ENCODE measurements around the gene GIN1.
"Not testable (repeated sequence)": the region's sequence is repeated elsewhere in the genome, so short reads cannot be mapped to it uniquely, and the experiment has no call there.

Gene GIN1

DNA sequence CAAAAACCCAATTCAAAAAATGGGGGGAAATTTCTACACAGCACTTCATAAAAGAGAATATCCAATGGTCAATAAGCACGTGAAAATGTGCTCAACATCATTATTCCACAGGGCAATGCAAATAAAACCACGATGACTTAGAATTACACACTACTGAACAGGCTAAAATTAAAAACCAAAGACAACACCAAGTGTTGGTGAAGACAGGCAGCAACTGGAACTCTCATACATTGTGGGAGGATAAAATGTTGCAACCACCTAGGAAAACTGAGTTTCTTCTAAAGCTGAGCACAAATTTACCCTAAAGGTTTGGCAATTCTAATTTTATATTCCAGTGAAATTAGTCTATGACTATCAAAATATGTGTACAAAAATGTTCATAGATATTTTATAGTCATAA lies 9.5 kb downstream of the GIN1 start:
- DNase-seq (ENCODE audit: low read depth in 1 of 2, low spot score in 1 of 2), result no peak

GRCh38 chr5:103109277-103109676 lies 10.7 kb downstream of the GIN1 start:
- DNase-seq (ENCODE audit: low read depth in 1 of 2, low spot score in 1 of 2), result no peak

- DNase-seq (ENCODE audit: low read depth in 1 of 2, low spot score in 1 of 2), result no peak
Measured at GRCh38 chr5:103108086-103108485, 11.9 kb downstream of the GIN1 start.

- no peak for DNase-seq (ENCODE audit: low read depth in 1 of 2, low spot score in 1 of 2)
Measured at GRCh38 chr5:103102234-103102633, 17.7 kb downstream of the GIN1 start.

DNA sequence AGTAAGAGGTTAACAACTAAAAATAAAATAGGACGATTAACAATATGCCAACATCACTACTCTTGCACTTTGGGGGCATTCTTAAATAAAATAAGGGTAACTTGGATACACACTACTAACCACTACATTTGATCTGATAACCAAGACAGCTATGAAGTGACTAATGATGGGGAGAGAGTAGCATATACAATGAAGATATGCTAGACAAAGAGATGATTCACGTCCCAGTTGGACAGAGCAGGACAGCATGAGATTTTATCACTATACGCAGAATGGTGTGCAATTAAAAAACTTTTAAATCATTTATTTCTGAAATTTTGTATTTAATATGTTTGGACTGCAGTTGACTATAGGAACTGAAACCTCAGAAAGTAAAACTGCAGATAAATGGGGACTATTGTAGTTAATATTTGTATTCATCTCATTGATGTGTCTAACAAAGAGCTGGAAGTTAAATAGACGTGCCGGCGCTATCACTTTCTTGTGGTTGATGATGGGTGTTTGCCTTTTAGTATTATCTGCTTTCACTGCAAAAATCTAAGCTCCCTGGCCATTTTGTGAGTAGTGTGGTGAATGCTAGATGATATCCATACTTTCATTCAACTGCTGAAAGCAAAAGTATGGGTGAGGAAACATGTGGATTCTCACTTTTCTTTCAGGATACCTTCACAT lies 18.7 kb downstream of the GIN1 start:
- no peak for DNase-seq (ENCODE audit: low read depth in 1 of 2, low spot score in 1 of 2)

DNA sequence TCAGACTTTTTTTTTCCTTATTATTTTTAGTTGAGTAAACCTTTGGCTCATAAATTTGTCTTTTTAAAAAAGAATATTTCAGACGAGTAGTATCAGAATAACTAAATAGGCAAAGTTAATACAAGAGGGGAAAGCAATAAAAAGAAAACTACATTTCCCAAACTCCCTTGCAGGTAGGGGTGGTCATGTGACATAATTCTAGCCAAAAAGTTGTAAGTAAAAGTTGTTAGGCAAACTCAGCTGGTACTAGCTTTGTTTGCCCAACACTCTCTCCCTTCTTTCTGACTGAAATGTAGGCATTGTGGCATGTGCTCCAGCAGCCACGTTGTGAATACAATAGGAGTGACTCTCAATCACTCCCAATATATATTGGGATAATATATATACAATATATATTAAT lies 20.9 kb downstream of the GIN1 start:
- no peak for DNase-seq (ENCODE audit: low read depth in 1 of 2, low spot score in 1 of 2)

DNA sequence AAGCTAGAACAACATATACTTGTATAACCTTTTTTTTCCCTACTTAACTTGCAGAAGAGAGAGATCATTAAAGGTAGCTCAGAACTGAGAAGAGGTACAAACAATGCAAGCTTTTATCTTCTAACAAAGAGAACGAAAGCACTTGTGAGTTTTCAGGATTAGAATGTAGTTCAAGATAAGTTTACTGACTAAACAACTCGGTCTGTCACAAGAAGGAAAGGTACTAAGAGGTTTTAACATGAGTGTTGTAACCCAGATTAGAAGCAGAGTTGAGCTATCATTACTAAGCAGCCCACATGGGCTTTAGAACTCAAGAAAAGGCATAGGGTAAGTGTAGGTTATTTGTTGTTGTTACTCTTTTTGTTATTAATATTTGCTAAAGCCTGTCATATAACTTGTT lies 25.2 kb downstream of the GIN1 start:
- DNase-seq (ENCODE audit: low read depth in 1 of 2, low spot score in 1 of 2), result no peak

DNA sequence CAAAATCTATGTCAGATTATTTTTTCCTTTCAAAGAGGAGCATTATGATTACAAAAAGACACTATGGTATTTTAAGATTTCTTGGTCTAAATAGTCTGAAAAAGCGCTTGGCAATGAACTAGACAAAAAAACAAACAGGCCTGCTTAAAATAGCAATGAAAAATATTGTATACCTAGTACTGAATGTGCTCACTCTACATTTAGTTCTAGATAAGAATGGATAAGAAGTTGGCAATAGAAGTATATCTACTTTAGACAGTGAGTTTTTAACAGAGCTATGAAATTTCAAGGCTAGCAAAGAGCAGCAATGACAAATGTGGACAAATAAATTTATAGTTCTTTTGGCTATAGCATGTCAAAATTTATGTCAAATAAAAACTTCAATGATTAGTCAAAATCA lies 26.2 kb downstream of the GIN1 start:
- no peak for DNase-seq (ENCODE audit: low read depth in 1 of 2, low spot score in 1 of 2)

GRCh38 chr5:103092676-103093075 lies 27.3 kb downstream of the GIN1 start:
- DNase-seq (ENCODE audit: low read depth in 1 of 2, low spot score in 1 of 2), result no peak

DNA sequence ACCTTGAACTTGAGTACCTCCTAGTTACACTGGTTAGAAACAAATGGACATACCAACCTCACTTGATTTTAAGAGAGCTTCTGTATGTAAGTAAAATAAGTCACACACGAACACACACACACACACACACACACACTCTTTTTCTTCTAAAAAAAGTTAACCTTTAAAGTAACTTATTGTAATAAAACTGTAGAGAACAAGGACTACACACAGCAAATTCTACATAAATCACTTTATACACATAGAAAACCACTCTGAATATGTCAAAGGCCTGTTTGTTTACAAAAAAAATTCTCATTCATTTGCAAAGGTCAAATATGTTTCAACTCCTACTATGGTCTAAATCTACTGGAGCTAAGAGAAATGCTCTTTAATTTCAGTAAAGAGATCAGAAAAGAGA lies 29.1 kb downstream of the GIN1 start:
- DNase-seq (ENCODE audit: low read depth in 1 of 2, low spot score in 1 of 2), result no peak

- no peak for DNase-seq (ENCODE audit: low read depth in 1 of 2, low spot score in 1 of 2)
Measured at GRCh38 chr5:103089272-103089671, 30.7 kb downstream of the GIN1 start.

DNA sequence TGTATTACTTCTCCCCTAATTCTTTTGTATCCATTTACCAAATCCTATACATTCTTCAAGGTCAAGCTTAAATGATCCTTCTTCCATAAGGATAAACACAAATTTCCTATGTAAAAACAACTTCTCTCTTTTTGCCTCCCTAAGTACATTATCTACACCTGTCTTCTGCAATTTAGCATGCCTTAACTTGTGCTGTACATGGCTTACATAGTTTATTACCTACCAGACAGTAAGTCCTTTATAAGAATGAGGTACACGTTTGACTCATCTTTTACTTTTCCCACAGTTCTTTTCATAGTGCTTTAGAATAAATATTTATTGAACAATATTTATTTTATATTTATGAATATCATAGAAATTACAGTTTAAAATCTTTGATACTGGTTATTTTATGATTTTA lies 33.4 kb downstream of the GIN1 start:
- no peak for DNase-seq (ENCODE audit: low read depth in 1 of 2, low spot score in 1 of 2)

GRCh38 chr5:103079796-103080195 lies 40.1 kb downstream of the GIN1 start:
- no peak for DNase-seq (ENCODE audit: low read depth in 1 of 2, low spot score in 1 of 2)

GRCh38 chr5:103075442-103075841 lies 44.5 kb downstream of the GIN1 start:
- DNase-seq (ENCODE audit: low read depth in 1 of 2, low spot score in 1 of 2), result no peak

DNA sequence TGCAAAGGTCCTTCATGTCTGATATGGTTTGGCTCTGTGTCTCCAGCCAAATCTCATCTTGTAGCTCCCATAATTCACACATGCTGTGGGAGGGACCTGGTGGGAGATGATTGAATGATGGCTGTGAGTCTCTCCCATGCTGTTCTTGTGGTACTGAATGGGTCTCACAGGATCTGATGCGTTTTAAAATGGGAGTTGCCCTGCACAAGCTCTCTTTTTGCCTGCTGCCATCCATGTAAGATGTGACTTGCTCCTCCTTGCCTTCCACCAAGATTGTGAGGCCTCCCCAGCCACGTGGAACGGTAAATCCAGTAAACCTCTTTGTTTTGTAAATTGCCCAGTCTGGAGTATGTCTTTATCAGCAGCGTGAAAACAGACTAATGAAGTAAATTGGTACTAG lies 46.4 kb downstream of the GIN1 start:
- DNase-seq (ENCODE audit: low read depth in 1 of 2, low spot score in 1 of 2), result not testable (repeated sequence)

GRCh38 chr5:103066326-103066725 lies 53.6 kb downstream of the GIN1 start:
- DNase-seq (ENCODE audit: low read depth in 1 of 2, low spot score in 1 of 2), result no peak

DNA sequence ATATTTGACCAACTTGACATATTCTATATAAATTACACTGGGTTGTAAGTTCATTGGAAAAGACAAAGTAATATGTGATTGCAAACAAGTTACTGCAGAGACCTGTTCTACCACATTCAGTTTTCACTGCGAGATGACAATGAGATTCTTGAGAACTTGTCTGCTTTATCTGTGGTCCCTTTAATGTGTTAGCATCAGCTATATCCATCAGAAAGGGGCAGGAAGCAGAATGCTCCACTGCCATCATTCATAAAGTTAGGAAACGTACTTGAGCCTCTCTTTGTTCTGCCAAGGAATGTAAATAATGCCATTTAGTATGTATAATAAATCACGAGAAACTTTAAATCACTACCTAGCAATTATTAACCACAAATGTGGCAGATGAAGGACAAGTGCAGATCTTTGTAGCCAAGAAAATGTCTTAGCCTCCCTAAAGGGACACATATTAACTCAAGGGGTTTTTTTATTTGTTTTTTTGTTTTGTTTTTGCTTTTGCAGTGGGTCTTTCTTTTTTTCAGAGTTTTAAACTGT lies 59.4 kb downstream of the GIN1 start:
- DNase-seq (ENCODE audit: low read depth in 1 of 2, low spot score in 1 of 2), result no peak

GRCh38 chr5:103059525-103059924 lies 60.4 kb downstream of the GIN1 start:
- DNase-seq (ENCODE audit: low read depth in 1 of 2, low spot score in 1 of 2), result no peak

DNA sequence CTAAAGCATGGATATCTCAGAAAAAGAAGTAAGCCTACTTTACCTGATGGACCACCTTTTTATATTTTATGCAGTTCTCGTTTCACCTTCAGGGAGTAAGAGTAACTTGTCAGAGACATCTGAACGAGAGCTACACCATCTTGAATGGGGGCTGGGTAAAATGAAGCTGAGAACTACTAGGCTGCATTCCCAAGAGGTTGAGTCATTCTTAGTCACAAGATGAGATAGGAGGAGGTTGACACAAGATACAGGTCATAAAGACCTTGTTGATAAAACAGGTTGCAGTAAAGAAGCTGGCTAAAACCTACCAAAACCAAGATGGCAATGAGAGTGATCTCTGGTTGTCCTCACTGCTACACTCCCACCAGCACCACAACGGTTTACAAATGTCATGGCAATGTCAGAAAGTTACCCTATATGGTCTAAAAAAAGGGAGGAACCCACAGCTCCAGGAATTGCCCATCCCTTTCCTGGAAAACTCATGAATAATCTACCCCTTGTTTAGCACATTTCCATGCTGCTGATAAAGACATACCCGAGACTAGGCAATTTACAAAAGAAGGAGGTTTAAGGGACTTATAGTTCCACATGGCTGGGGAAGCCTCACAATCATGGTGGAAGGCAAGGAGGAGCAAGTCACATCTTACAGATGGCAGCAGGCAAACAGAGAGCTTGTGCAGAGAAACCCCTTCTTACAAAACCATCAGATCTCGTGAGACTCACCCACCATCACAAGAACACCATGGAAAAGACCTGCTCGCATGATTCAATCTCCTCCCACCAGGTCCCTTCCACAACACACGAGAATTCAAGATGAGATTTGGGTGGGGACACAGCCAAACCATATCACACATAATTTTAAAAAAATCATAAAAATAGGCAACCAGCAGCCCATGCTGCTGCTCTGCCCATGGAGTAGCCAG lies 62.5 kb downstream of the GIN1 start:
- DNase-seq (ENCODE audit: low read depth in 1 of 2, low spot score in 1 of 2), result no peak

DNA sequence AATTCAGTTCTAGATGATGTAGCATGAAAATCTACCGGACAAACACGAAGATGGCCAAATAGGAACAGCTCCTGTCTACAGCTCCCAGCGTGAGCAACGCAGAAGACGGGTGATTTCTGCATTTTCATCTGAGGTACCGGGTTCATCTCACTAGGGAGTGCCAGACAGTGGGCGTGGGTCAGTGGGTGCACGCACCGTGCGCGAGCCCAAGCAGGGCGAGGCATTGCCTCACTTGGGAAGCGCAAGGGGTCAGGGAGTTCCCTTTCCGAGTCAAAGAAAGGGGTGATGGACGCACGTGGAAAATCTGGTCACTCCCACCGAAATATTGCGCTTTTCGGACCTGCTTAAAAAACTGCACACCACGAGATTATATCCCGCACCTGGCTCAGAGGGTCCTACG lies 73.2 kb downstream of the GIN1 start:
- not testable (repeated sequence) for DNase-seq (ENCODE audit: low read depth in 1 of 2, low spot score in 1 of 2)

GRCh38 chr5:103041071-103041676 lies 78.8 kb downstream of the GIN1 start:
- no peak for DNase-seq (ENCODE audit: low read depth in 1 of 2, low spot score in 1 of 2)

All from activated T-helper 1 cell treated with anti-CD3 and anti-CD28 coated beads, Interleukin-2, amount 50 U/mL, for 16 hours (primary cell).